G401.6 (cell line): ENCODE data around the gene TMEM150B.

Experiments used
- FAIRE-seq: peaks from 2 replicates; lab custom pipeline; 2012; peaks lifted over from hg19 to GRCh38; lab: Jason Lieb, UNC

Gene TMEM150B

DNA sequence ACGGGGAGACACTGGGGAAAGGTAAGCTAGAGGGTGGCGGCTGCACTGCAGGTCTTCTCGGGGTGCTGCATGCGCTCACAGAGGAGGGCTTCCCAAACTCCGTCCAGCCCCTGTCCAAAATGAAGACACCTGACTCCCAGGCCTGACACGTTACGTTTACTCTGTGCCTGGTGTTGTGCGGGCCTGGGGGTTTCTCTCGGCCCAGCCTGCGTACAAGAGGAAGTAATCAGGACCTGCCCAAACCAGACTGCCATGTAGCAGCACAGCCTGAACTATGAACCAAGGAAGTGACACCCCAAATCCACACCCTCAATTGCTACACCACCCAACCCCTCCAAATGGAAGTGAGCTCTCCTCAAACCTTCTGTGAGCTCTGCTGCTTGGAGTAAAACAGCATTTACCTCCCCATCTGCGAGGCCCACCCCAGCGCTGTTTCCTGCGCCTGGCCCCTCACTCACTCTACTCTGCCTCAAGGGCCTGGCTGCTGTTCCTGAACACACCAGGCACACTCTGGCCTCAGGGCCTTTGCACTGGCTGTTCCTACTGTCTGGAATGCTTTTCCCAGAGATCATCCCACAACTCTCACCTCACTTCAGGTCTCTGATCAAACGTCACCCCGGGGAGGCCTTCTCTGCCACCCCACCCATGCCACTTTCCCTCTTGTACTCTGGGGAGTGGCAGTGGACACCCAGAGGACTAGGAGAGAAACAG lies 48.3 kb downstream of the TMEM150B start:
- no peak for FAIRE-seq

DNA sequence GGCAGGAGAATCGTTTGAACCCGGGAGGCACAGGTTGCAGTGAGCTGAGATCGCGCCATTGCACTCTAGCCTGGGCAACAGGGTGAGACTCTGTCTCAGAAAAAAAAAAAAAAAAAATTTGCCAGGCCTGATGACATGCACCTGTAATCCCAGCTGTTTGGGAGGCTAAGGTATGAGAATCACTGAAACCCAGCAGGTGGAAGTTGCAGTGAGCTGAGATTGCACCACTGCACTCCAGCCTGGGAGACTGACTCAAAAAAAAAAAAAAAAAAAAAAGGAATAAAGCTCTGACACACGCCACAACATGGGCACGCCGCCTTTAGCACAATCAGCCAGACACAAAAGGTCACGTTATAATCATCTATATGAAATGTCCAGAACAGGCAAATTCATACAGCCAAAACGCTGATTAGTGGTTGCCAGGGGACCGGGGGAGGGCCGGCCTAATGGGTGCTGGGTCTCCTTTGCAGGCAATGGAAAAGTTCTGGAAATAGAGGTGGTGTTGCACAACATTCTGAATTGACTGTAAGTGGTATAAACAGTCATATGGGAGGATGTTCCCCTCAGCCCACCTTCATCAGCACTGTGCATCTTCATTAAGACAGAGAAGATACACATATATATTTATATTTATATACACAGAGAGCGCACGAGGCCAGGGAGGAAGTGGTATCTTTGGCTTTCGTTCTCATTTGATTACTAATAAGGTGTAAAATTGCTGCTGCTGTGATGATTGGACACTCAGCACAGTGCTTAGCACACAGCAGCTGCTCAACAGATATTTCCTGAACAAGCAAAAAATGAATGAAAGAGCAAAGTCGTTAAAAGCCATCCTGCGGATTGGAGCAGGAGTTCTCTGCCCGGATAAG lies 49.1 kb downstream of the TMEM150B start:
- FAIRE-seq: no peak

DNA sequence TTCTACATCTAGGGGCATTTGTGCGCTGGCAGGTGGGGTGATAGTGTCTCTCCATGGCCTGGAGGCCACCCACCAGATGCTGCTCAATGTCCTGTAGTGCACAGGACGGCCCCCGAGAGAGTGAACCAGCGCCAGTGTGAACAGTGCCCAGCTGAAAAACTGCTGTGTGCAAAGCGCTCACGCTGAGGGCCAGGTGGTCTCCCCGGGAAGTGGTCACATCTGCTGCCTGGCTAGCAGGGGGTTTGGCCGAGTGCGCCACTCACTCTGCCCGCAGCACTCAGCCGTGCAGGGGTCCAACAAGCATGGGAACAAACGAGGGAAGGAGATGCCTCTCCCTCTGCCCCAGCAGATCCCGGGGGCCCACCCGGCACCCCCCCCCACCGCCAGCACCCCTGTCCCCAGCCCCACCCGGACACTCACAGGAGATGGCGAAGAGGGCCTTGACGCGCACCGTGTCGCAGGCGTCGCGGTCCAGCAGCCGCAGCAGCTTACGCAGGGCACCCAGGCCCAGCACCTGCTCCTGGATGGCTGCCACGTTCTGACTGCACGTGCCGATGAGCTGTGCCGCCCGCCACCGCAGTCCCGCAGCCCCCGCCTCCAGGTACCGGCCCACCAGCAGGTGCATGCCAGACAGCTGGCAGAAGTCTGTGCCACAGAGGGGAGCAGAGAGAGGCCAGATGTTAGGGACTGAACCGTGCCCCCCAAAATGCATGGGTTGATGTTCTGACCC lies 51.0 kb downstream of the TMEM150B start:
- FAIRE-seq: no peak

DNA sequence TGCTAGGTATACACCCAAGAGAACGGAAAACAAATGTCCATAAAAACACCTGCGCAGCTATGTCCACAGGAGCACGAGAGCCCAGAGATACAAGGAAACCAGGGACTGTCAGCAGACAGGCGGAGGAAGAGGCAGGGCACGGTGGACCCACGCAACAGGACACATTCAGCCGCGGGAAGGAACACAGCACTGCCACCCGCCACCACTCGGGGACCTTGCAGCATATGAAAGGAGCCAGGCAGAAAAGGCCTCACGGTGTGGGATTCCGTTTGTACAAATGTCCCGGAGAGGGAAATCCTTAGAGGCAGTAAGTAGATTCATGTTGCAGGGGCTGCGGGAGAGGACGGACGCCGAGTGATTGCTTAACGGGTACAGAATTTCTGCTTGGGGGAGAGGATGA lies 53.0 kb downstream of the TMEM150B start:
- no peak for FAIRE-seq

DNA sequence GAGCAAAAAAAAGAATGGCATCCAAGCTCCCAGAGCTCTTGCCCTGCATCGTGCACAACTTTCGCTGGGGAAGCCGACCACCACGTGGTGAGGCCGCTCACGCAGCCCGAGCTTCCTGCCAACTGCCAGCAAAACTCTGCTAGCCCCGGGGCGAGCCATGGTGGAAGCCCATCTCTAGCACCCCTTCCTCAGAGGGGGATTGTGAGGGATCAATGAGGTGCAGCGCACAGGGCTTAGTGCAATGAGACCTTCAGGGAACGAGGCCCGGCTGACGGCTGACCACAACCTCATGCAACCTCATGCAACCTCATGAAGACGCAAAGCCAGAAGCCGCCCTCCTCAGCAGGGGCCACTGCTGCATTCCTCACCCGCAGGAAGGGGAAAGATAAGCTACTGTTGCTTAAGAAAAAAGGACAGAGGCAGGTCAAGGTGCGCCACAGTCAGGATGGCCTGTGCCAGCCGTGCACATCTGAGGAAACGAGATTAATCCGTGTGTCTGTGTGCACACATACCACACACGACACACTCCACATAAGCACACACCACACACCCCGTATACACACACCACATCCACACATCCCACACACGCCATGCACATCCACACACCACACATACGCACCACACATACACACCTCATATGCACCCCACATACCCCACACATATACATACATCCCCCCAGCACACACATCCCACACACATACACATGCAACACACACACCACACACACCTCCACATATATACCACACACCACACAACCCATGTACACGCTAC lies 54.8 kb downstream of the TMEM150B start:
- FAIRE-seq: no peak

DNA sequence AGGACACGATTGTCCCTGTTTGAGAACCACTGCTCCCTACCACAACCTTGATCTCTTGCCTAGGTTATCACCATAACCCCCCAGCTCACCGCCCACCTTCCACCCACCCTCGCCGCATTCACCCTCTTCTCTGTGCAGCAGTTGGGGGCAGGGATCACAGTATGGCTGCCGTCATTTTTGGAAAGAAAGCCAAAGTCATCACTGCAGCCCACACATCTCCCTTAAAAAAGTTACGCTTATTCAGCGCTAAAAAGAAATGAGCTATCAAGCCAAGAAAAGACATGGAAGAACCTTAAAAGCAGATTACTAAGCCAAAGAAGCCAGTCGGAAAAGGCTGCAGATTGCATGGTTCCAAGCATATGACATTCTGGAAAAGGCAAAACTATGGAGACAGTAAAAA lies 55.8 kb downstream of the TMEM150B start:
- no peak for FAIRE-seq

DNA sequence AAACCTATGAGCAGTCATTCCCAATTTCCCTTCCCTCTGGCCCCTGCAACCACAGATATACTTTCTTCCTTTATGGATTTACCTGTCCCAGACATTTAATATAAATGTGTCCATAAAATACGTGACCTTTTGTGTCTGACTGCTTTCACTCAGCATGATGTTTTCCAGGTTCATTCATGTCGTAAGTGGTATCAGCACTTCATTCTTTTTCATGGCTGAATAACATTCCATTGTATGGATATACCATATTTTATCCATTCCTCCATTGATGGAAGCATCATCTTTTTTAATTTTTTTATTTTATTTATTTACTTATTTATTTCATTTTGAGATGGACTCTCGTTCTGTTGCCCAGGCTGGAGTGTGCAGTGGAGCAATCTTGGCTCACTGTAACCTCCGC lies 58.3 kb downstream of the TMEM150B start:
- no peak for FAIRE-seq

DNA sequence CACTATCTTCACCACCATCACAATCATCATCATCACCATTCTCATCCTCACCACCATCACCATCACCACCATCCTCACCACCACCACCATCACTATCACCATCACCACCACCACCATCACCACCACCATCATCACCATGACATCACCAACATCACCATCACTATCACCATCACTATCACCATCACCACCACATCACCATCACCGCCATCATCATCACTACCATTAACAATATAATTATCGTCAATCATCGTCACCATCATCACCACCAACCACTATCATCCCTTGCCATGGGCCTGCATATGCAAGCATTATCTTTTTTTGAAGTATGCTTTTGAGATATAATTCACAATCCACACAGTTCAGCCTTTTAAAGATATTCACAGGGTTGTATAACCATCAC lies 58.7 kb downstream of the TMEM150B start:
- FAIRE-seq: no peak

DNA sequence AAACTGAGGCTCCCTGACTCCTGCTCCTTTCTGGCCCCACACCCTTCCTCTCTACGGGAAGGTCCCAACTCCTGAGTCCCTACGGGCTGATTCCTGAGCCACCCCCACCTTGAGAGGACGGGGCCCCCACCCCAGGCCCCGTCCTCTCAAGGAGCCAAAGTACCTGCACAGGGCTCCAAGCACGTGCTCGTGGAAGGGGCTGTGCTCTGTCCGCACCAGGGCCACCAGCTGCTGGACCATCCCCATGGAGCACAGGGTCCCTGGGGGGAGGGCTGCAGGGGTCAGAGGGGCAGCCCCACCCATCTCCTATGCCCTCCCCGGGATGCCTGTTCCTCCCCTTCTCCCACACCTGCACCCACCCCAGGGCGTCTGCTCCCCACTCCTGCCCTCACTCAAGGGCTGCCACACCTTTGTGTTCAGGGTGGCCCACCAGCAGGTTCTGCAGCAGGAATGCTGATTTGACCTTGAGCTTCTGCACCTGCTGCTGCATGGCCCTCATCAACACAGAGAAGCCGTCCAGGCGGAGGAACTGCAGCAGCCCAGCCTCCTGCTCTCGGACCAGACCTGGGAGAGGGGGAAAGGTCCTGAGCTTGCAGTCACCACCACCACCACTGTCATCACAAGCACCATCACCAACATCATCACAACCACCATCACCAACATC lies 59.3 kb downstream of the TMEM150B start:
- no peak for FAIRE-seq

DNA sequence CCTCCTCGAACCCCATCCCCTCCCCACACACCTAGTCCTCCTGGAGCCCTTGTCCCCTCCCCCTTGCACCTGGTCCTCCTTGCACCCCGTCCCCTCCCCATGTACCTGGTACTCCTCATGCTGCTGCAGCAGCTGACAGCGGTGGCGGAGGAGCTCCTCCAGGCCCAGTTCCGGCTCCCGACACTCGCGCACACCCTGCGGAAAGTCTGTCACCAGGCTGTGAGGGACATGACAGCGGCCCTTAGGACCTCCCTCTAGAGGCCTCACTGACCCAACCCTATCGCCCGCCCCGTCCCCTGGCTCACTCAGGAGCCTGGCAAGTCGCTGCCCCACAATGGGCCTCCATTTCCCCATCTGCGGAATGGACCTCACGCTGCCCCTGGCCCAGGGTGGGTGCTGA lies 60.0 kb downstream of the TMEM150B start:
- no peak for FAIRE-seq

DNA sequence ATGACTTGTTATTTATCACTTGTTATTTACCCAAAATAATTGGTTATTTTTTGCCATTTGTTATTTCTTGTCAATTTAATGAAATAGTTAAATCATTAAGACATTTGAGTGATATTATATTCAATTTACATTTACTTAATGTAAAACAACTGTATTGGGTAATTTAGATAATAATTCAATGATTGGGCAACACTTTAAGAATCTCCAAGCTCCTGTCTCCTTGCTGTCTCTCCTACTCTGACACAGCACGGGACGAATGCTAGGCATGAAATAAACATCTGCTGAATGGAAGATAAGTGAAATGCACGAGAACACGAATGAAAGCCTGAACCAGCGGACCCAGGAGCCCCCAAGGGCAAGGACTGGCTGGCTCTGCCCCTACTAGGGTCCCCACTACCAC lies 60.6 kb downstream of the TMEM150B start:
- FAIRE-seq: no peak
